Glomerular endothelial cell (primary cell): ENCODE data around the gene ZNF735. TPM values are rescaled to one million over a fixed set of nuclear protein-coding genes. Genes with fewer than 3 reads are reported as not detected.
"Not testable (repeated sequence)": the region's sequence is repeated elsewhere in the genome, so short reads cannot be mapped to it uniquely, and the experiment has no call there.

Experiments
- DNase-seq: peaks from one replicate; pipeline ENCODE4 v3.0.0-alpha.2; 2011; ENCODE audit warnings: low read depth, low spot score; ENCODE audit errors: extremely low read depth
- total RNA-seq: library from RNA; depleted of rRNA; stranded (reverse); fragments of >200 nt; gene quantifications from 2 replicates; pipeline ENCODE4 v1.2.3, GENCODE V29; 2015

Gene ZNF735
- not detected in 2 replicates for total RNA-seq

DNA sequence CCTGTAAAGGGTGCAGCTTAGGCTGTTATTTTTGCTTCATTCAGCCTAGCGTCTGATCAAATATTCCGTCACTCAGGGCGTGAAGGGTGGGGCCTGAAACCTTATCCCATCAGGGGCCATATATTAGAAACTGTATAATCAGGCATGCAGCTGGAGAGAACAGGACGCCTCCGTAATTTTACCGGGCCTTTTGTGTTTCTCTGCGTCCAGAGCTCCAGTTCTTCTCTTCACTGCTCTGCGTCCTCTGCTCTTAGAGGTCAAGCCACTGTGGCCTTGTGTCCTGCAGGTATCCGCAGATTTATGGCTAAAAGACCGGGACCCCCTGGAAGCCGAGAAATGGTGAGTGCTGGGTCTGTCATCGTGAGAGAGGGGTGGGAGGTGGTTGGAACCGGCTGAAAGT lies at the start of gene ZNF735:
Gene ZNF735 (plus strand): TSS at position 301 of the 400 bp plus-strand sequence. CDS start 0 bp downstream, at position 301.
- DNase-seq, result no peak

DNA sequence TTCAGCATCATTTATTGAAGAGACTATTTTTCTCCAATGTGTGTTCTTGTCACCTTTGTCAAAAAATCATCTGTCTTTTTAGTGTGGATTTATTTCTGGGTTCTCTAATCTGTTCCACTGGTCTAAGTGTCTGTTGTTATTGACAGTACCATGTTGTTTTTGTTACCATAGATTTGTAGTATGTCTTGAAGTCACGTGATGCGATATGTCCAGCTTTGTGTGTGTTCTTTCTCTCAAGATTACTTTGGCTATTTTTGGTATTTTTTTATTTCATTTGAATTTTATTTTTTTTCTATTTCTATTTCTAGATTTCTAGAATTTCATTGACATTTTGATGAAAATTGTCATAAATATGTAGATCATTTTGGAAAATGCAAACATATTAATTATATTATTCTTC lies 36.0 kb upstream of the ZNF735 start:
- DNase-seq, result not testable (repeated sequence)

DNA sequence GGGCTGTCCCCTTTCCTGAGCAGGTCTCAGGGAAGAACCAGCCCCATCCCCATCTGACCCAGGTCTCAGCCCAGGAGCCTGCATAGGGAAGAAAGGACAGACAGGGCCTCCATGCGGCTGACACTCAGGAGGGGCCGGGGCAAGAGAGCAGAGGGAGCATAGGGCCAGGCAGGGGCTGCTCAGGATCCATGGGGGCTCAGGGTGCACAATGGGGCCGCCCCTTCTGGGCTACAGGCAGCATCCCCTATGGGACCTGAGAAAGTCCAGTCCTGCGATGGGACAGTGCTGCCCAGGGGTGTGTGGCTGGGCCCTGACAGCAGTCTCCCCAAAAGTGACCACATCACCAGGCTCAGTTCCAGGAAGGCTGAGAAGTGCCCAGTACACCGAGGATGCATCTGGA lies 32.7 kb upstream of the ZNF735 start:
- DNase-seq, result no peak

DNA sequence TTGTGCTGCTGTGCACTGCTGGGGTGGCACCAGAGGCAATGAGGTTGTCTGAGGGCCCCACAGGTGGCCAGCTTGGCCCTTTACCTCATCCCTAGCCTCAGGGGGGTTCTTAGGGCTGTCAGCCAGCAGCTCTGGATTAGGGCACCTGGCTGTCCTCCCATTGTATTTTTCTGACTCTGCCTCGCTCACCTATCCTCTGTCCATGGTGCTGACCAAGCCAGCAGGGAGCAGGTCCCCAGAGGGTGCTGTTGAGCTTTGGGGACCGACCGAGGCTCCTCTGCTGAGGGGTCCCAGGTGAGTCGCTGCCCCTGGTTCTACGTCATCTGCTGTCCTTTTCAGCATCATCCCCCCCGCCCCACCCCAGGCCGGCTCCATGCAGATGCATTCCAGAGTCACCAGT lies 32.1 kb upstream of the ZNF735 start:
- no peak for DNase-seq

DNA sequence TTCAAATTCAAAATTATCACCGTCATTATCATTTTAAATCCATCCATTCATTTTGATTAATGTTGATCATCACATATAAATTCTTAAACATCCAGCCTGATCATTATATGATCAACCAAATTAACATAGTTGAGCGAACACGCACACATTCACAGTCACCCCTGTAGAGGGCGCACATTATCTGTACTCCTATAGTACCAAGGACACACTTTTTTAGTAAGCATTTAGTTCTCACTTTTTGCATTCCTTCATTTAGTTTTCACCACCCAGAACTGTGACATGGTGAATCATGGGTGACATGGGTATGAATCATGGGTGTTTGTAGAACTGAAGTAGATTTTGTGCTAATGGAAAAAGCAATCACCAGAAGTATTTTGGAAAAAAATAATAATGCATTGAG lies 26.0 kb upstream of the ZNF735 start:
- no peak for DNase-seq

DNA sequence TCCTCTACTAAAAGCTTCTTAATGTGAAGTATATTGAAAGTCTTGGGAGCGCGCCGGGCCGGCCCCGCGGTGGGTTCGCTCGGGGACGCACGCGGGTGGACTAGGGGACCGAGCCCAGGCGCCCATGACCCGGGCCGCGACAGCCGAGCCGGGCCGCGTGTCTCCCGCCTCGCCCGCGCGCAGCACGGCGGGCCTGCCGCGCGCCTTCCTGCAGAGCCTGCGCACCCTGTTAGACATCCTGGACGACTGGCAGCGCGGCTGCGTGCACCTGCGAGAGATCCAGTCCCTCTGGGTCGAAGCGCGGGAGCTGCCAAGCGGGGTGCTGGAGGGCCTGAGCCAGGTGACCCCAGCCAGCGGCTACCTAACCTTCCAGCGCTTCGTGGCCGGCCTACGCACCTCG lies 25.4 kb upstream of the ZNF735 start:
- no peak for DNase-seq

DNA sequence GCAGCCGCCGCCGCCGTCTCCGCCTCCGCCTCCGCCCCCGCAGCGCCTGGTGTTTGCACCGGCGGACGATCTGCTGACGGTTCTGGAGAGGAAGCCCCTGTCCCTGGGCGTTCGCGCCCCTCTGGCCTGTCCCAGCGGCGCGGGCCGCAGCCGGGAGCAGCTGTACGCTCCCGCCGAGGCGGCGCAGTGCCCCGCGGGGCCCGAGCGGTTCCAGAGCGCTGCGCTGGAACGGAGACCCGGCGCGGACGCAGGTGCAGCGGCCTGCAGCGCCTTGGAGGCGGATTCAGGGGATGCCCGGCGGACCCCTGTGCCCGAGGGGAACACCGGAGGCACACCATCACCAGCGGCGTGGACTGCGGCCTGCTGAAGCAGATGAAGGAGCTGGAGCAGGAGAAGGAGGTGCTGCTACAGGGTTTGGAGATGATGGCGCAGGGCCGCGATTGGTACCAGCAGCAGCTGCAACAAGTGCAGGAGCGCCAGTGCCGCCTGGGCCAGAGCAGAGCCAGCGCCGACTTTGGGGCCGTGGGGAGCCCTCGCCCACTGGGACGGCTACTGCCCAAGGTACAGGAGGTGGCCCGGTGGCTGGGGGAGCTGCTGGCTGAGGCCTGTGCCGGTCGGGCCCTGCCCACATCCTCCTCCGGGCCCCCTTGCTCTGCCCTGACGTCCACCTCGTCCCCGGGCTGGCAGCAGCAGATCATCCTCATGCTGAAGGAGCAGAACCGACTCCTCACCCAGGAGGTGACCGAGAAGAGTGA lies 24.8 kb upstream of the ZNF735 start:
- no peak for DNase-seq

DNA sequence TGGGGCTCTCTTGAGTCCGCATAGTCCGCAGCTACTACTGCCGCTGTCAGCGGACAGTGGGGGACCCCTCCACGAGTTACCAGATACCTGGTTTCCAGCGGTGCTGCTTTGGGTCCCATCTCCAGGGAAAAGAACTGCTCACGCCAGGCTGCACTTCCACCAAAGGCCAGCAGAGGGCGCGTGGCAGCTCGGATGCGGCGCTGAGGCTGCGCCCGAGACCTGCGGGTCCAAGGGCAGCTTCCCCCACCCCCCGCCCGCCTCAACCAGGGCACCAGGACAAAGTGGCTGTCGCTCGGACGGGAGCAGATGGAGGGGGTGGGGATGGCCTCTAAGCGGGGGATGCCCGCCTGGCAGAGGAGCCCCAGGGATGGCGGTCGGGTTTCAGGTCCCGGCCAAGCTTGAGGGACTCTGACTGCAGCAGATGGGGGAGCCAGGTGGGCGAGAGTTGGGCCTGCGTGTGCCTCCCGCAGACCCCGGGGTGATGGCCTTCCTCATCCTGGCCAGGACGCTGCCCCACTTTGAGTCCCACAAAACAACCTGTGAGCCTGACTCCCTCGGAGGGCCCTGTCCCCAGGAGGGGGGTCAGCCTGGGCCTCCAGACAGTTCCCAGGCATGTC lies 23.8 kb upstream of the ZNF735 start:
- no peak for DNase-seq

DNA sequence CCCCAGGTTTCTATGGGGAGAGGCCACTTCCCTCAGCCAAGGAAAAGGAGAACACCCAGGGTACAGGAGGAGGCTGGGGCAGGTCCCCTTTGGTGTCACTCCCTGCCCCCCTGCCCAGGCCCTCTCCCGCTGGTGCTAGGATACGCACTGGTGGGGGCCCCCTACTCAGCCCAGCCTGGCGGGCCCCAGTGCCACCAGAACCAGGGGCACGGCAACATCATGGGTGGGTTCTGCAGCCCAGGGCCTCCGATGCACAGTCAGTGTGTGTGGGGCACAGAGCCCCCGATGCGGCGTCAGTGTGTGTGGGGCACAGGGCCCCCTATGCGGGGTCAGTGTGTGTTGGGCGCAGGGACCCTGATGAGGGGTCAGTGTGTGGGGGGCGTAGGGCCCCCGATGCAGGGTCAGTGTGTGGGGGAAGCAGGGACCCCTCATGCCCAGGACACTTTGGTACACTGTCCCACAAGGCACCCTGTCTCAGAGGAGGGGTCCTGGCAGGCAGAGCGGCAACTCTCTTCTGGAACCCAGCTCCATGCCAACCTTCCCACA lies 23.1 kb upstream of the ZNF735 start:
- no peak for DNase-seq

DNA sequence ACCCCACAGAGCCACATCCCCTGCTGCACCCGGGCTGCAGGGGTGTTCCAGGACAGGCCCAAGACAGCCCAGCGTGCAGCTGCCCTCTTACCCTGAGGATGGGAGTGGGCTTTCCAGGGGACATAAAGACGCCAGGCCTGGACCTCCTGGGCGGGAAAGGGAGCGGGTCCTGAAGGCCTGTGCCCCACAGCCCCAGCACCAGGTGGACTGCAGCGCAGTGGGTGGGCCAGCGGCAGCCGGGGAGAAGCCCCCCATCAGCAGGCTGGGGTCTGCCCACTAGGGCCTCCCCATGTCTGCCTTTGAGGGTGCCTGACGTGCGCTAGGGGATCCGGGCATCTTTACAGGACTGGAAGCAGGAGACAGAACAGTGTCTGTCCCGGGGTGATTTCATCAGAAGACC lies 22.6 kb upstream of the ZNF735 start:
- DNase-seq, result no peak

DNA sequence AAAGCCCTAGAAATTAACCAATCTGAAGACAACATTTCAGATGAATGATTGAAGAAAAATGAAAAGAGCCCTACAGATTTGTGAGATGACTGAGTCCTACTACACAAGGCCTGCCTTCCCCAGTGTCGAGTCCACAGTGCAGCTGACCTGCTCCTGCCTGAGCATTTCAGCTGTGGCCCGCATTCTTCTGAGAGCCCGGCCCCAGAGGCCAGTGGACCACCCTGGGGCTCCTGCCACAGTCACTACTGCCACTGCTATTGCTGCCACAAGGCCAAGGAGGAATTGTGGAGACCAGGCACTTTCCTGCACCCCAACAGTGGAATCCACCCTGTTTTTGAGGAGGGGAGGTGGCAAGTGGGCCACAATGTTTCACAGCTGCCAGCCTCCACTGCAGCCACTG lies 19.6 kb upstream of the ZNF735 start:
- DNase-seq, result no peak

DNA sequence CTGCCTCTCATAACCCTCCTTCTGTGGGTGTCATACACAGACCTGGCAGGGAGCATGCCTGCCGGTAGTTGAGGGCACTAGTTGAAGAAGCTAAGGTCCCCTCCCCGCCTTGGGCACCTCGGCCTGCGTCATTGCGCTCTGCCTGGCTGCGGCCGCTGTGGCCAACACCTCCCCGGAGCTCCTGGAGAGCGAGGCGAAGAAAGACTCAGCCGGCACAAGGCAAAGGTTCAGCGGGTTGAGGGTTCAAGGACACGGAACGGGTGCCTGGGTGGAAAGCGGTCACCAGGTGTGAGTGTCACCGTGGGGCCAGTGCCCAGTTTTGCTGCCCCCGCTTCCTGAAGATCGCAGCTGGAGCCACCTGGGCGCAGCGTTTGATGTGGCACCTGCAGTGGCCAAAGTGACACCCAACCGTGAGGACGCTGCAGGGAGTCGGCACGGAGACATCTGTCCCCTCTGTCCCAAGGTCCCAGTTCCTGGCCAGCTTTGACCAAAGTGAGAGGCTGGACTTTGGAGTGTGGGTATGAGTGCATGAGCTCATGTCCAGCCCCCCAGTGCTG lies 14.8 kb upstream of the ZNF735 start:
- no peak for DNase-seq

DNA sequence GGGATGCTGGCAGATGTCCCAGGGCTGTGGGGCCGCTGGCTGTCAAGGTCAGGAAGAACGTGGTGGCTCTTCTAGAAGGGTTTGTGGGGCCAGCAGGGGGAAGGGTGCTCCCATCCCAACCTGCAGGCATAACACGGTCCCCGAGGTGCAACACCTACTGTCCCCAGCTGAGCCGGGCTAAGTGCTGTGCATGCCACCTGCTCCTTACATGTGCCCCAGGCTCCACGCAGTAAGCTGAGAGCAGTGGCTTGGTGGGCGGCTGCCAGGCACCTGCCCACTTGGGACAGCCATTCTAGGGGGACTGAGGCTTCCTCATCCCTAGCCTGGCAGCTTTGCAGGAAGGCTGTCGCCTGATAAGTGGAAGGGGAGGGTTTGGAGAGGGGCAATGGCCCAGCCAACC lies 14.2 kb upstream of the ZNF735 start:
- DNase-seq, result no peak

DNA sequence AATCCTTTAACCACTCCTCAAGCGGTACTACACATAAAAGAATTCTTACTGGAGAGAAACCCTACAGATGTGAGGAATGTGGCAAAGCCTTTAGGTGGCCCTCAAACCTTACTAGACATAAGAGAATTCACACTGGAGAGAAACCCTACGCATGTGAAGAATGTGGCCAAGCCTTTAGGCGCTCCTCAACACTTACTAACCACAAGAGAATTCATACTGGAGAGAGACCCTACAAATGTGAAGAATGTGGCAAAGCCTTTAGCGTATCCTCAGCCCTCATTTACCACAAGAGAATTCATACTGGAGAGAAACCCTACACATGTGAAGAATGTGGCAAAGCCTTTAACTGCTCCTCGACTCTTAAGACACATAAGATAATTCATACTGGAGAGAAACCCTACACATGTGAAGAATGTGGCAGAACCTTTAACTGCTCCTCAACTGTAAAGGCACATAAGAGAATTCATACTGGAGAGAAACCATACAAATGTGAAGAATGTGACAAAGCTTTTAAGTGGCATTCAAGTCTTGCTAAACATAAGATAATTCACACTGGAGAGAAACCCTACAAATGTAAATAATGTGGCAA lies 12.8 kb downstream of the ZNF735 start:
- not testable (repeated sequence) for DNase-seq

DNA sequence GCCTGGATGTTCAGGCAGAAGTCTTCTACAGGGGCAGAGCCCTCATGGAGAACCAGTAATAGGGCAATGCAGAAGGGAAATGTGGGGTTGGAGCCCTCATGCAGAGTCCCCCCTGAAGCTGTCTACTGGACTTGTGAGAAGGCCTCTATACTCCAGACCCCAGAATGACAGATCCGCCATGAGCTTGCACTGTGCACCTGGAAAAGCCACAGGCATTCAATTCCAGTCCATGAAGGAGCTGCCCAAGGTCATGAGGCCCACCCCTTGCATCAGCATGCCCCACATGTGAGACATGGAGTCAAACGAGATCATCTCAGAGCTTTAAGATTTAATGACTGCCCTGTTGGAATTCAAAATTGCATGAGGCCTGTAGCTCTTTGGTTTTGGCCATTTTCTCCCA lies 16.4 kb downstream of the ZNF735 start:
- DNase-seq, result no peak

DNA sequence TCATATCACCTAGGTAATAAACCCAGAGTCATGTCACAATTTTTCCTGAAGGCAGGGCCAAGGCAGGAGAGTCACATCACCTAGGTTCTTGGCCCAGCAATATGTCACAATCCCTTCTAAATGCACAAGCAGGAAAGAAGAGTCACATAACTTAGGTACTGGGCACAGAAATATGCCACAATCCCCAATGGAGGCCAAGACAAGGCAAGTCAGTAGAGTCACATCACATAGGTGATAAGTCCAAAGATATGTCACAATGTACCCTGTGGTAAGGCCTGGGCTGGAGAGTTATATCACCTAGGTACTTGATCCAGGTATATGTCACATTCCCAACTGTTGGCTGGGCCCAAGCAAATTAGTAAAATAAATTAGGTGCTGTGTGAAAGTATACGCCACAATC lies 21.2 kb downstream of the ZNF735 start, which contains the start of gene ZNF679:
Gene ZNF679 (plus strand): TSS at position 301 of the 400 bp plus-strand sequence. CDS start 20,644 bp downstream, outside the sequence.
- DNase-seq, result not testable (repeated sequence)

DNA sequence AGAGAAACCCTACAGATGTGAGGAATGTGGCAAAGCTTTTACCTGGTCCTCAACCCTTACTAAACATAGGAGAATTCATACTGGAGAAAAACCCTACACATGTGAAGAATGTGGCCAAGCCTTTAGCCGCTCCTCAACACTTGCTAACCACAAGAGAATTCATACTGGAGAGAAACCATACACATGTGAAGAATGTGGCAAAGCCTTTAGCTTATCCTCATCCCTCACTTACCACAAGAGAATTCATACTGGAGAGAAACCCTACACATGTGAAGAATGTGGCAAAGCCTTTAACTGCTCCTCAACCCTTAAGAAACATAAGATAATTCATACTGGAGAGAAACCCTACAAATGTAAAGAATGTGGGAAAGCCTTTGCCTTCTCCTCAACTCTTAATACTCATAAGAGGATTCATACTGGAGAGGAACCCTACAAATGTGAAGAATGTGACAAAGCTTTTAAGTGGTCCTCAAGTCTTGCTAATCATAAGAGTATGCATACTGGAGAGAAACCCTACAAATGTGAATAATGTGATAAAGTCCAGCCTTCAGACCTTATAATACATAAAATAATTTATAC lies 59.4 kb downstream of the ZNF735 start:
- DNase-seq, result no peak
